Measurements from ENCODE around the gene NADK2. TPM values are rescaled to one million over a fixed set of nuclear protein-coding genes. Genes with fewer than 3 reads are reported as not detected.

Gene NADK2
- total and polyA plus RNA-seq, 10 of the 15 experiments (the other 5 are each of a cell fraction or from before 2014, with no cell fraction given), result 2.4 to 9.0 (median 6.3) TPM

- TF ChIP-seq ZNF592 (IDR thresholded peaks at IDR 0.05) (no peak), KAT2A (conservative IDR thresholded peaks at IDR 0.05; ENCODE audit: control insufficient read depth, low read depth, low read length) (no peak), MLLT1 (IDR thresholded peaks at IDR 0.05) (no peak), IKZF2 (IDR thresholded peaks at IDR 0.05) (no peak), NKRF (conservative IDR thresholded peaks at IDR 0.05) (no peak), RELB (IDR thresholded peaks at IDR 0.05; ENCODE audit: low read depth) (no peak), TBL1XR1 (IDR thresholded peaks at IDR 0.05; ENCODE audit: low read depth, low read length) (no peak), REST (IDR thresholded peaks at IDR 0.05; ENCODE audit: low read depth, low read length) (no peak), MTA3 (IDR thresholded peaks at IDR 0.05; ENCODE audit: borderline replicate concordance, low read length) (no peak), ZNF217 (IDR thresholded peaks at IDR 0.05) (no peak), BCL3 (IDR thresholded peaks at IDR 0.05; ENCODE audit: borderline replicate concordance, insufficient read depth, low read depth, low read length, poor library complexity, severe bottlenecking) (no peak), NFXL1 (IDR thresholded peaks at IDR 0.05; ENCODE audit: borderline replicate concordance) (no peak), ATF7 (IDR thresholded peaks at IDR 0.05; ENCODE audit: low read depth) (no peak)
These were observed 19.1 kb downstream of the NADK2 start (continued) for GRCh38 chr5:36222620-36223019.
